Measurements from ENCODE around the gene UBTD2. TPM values are rescaled to one million over a fixed set of nuclear protein-coding genes. Genes with fewer than 3 reads are reported as not detected.

The UBTD2 gene
- total RNA-seq, 5 donors from 2014 or later (not counting 1 experiment from before 2014, with no cell fraction given), result 3.2 to 7.7 (median 5.4) TPM

- CTCF ChIA-PET, result no interaction called here
- Mint-ChIP-seq H3K4me3 (no peak overlapping the region), H3K4me1 (peaks cover 17 to 18% (median 17%) of the 10 kb centered on the region in 3 donors), H3K27ac (no peak overlapping the region), H3K36me3 (peaks cover 17% of the 10 kb centered on the region), H3K9me3 (no peaks in the 10 kb centered on the region), H3K27me3 (no peaks in the 10 kb centered on the region)
- H3K36me3 ChIP-seq (ENCODE audit: control insufficient read depth in 2 of 2, extremely low read depth in 1 of 2, insufficient read depth in 1 of 2, low read length in 1 of 2), result no peaks in the 10 kb centered on the region
- no peak overlapping the region for H3K4me3 ChIP-seq (ENCODE audit: control insufficient read depth in 1 of 2, extremely low read depth in 1 of 2, low read length in 1 of 2)
- DNase-seq (no peak), ATAC-seq (replicated peaks in 1 of 4) (no peak)
- no peaks in the 10 kb centered on the region for H3K9me3 ChIP-seq
- WGBS (ENCODE audit: insufficient coverage), result 85% methylated on average over 4 of the region's 4 CpGs
- H3K27me3 ChIP-seq (replicated peaks in 1 of 2; ENCODE audit: control insufficient read depth in 2 of 2, extremely low read depth in 1 of 2, insufficient read depth in 2 of 2, low read length in 1 of 2), result no peaks in the 10 kb centered on the region
- no peak overlapping the region for H3K27ac ChIP-seq (ENCODE audit: low read length)
- no peaks in the 10 kb centered on the region for H3K4me1 ChIP-seq (ENCODE audit: control insufficient read depth in 1 of 2, extremely low read depth in 1 of 2, insufficient read depth in 2 of 2, low read length in 2 of 2)
- POLR2A ChIA-PET, result no interaction called here
Observed at GRCh38 chr5:172264815-172265395, 18.7 kb downstream of the UBTD2 start.

DNA sequence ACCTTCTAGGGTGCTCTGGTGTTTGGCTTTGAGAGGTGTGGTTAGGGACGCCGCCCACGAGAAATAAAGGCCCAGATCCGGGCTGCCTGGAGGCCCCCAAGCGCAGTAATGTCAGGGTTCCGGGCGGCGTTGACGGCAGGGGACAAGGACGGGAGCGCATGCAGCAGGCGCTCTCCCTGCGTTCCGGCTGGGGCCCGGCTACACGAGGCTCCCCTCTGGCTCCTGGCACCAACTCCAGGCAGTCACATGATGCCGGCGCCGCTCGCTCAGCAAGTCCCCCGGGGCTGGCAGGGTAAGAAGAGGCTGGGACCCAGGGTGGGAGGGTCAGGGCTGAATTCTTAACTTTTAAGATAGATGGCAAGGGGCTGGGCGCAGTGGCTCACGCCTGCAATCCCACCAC lies 28.1 kb downstream of the UBTD2 start:
- H3K27me3 ChIP-seq (replicated peaks in 1 of 2; ENCODE audit: control insufficient read depth in 2 of 2, extremely low read depth in 1 of 2, insufficient read depth in 2 of 2, low read length in 1 of 2), result no peaks in the 10 kb centered on the region
- POLR2A ChIA-PET, result no interaction called here
- H3K27me3 Mint-ChIP-seq, result no peaks in the 10 kb centered on the region
- H3K27ac Mint-ChIP-seq, result no peak overlapping the region
- H3K27ac ChIP-seq (ENCODE audit: low read length), result no peak overlapping the region
- peaks cover under 1% of the 10 kb centered on the region for H3K9me3 ChIP-seq
- H3K9me3 Mint-ChIP-seq, result peaks cover 19 to 22% (median 19%) of the 10 kb centered on the region in 3 donors
- 97% methylated on average over 16 of the region's 23 CpGs for WGBS (ENCODE audit: insufficient coverage)
- H3K36me3 Mint-ChIP-seq, result peaks cover 41% of the 10 kb centered on the region
- H3K36me3 ChIP-seq (ENCODE audit: control insufficient read depth in 2 of 2, extremely low read depth in 1 of 2, insufficient read depth in 1 of 2, low read length in 1 of 2), result peaks cover 0 to 5% of the 10 kb centered on the region in 2 donors
- H3K4me1 ChIP-seq (ENCODE audit: control insufficient read depth in 1 of 2, extremely low read depth in 1 of 2, insufficient read depth in 2 of 2, low read length in 2 of 2), result no peaks in the 10 kb centered on the region
- H3K4me3 ChIP-seq (ENCODE audit: control insufficient read depth in 1 of 2, extremely low read depth in 1 of 2, low read length in 1 of 2), result no peak overlapping the region
- CTCF ChIA-PET, result no interaction called here
- DNase-seq, result no peak
- H3K4me1 Mint-ChIP-seq, result no peaks in the 10 kb centered on the region
- H3K4me3 Mint-ChIP-seq, result no peak overlapping the region
- ATAC-seq (replicated peaks in 1 of 4), result no peak

GRCh38 chr5:172252501-172252900 lies 31.1 kb downstream of the UBTD2 start:
- Histone ChIP-seq H3K27ac (ENCODE audit: low read length) (no peak overlapping the region), H3K27me3 (replicated peaks in 1 of 2; ENCODE audit: control insufficient read depth in 2 of 2, extremely low read depth in 1 of 2, insufficient read depth in 2 of 2, low read length in 1 of 2) (no peaks in the 10 kb centered on the region), H3K4me3 (ENCODE audit: control insufficient read depth in 1 of 2, extremely low read depth in 1 of 2, low read length in 1 of 2) (no peak overlapping the region), H3K4me1 (ENCODE audit: control insufficient read depth in 1 of 2, extremely low read depth in 1 of 2, insufficient read depth in 2 of 2, low read length in 2 of 2) (no peaks in the 10 kb centered on the region), H3K9me3 (peaks cover 4% of the 10 kb centered on the region), H3K36me3 (ENCODE audit: control insufficient read depth in 2 of 2, extremely low read depth in 1 of 2, insufficient read depth in 1 of 2, low read length in 1 of 2) (no peaks in the 10 kb centered on the region)
- no peaks in the 10 kb centered on the region for H3K4me1 Mint-ChIP-seq
- H3K4me3 Mint-ChIP-seq, result no peak overlapping the region
- WGBS (ENCODE audit: insufficient coverage), result no CpG with 5 or more reads among the region's 2 CpGs
- CTCF ChIA-PET, result interaction anchor here in 1 of 2 donors (0.6 kb wide), 1 partner anchor 687 kb away, joined by 4 read pairs; no protein-coding TSS in a partner anchor
- POLR2A ChIA-PET, result no interaction called here
- H3K27ac Mint-ChIP-seq, result no peak overlapping the region
- peaks cover 44% of the 10 kb centered on the region for H3K36me3 Mint-ChIP-seq
- peaks cover 17 to 27% (median 17%) of the 10 kb centered on the region in 3 donors for H3K9me3 Mint-ChIP-seq
- DNase-seq, result no peak
- H3K27me3 Mint-ChIP-seq, result no peaks in the 10 kb centered on the region
- ATAC-seq (replicated peaks in 1 of 4), result no peak

DNA sequence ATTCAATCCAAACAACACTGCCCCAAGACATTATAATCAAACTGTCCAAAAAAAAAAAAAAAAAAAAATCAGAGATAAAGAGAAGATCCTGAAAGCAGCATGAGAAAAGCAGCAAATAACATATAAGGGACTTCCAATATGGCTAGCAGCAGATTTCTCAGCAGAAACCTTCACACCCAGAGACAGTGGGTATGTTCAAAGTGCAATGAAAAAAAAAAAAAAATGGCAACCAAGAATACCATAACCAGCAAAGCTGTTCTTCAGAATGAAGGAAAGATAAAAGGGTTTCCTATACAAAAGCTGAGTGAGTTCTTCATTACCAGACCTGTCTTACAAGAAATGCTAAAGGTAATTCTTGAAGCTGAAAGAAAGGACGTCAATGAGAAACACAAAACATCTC lies 32.1 kb downstream of the UBTD2 start:
- Histone ChIP-seq H3K4me1 (ENCODE audit: control insufficient read depth in 1 of 2, extremely low read depth in 1 of 2, insufficient read depth in 2 of 2, low read length in 2 of 2) (no peaks in the 10 kb centered on the region), H3K27ac (ENCODE audit: low read length) (no peak overlapping the region), H3K27me3 (replicated peaks in 1 of 2; ENCODE audit: control insufficient read depth in 2 of 2, extremely low read depth in 1 of 2, insufficient read depth in 2 of 2, low read length in 1 of 2) (no peaks in the 10 kb centered on the region), H3K36me3 (ENCODE audit: control insufficient read depth in 2 of 2, extremely low read depth in 1 of 2, insufficient read depth in 1 of 2, low read length in 1 of 2) (no peaks in the 10 kb centered on the region), H3K4me3 (ENCODE audit: control insufficient read depth in 1 of 2, extremely low read depth in 1 of 2, low read length in 1 of 2) (no peak overlapping the region), H3K9me3 (peaks cover 4% of the 10 kb centered on the region)
- Mint-ChIP-seq H3K36me3 (peaks cover 40% of the 10 kb centered on the region), H3K27me3 (no peaks in the 10 kb centered on the region), H3K9me3 (peaks cover 11 to 27% (median 17%) of the 10 kb centered on the region in 3 donors), H3K27ac (no peak overlapping the region), H3K4me3 (no peak overlapping the region), H3K4me1 (peaks cover 0 to 8% (median 0%) of the 10 kb centered on the region in 3 donors)
- ATAC-seq (replicated peaks in 1 of 4) (no peak), DNase-seq (no peak)
- ChIA-PET POLR2A (no interaction called here), CTCF (no interaction called here)
- WGBS (ENCODE audit: insufficient coverage), result no CpG with 5 or more reads among the region's 1 CpG

DNA sequence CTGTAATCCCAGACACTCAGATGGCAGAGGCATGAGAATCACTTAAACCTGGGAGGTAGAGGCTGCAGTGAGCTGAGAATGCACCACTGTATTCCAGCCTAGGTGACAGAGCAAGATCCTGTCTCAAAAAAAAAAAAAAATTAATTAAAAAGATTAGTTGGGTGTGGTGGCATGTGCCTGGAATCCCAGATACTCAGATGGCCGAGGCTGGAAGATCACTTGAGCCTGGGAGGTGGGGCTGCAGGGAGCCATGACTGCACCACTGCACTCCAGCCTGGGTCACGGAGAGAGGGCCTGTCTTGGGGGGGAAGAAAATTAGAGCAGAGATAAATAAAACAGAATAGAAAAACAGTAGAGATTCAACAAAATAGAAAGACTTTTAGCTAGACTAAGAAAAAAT lies 34.9 kb downstream of the UBTD2 start:
- Histone ChIP-seq H3K9me3 (peaks cover 4% of the 10 kb centered on the region), H3K27me3 (replicated peaks in 1 of 2; ENCODE audit: control insufficient read depth in 2 of 2, extremely low read depth in 1 of 2, insufficient read depth in 2 of 2, low read length in 1 of 2) (no peaks in the 10 kb centered on the region), H3K27ac (ENCODE audit: low read length) (no peak overlapping the region), H3K4me3 (ENCODE audit: control insufficient read depth in 1 of 2, extremely low read depth in 1 of 2, low read length in 1 of 2) (no peak overlapping the region), H3K4me1 (ENCODE audit: control insufficient read depth in 1 of 2, extremely low read depth in 1 of 2, insufficient read depth in 2 of 2, low read length in 2 of 2) (no peaks in the 10 kb centered on the region), H3K36me3 (ENCODE audit: control insufficient read depth in 2 of 2, extremely low read depth in 1 of 2, insufficient read depth in 1 of 2, low read length in 1 of 2) (no peaks in the 10 kb centered on the region)
- Mint-ChIP-seq H3K27ac (no peak overlapping the region), H3K9me3 (peaks cover 11 to 25% (median 17%) of the 10 kb centered on the region in 3 donors), H3K4me3 (no peak overlapping the region), H3K36me3 (peaks cover 33% of the 10 kb centered on the region), H3K27me3 (no peaks in the 10 kb centered on the region), H3K4me1 (peaks cover 0 to 8% (median 2%) of the 10 kb centered on the region in 3 donors)
- ChIA-PET CTCF (interaction anchor here in 1 of 2 donors (0.6 kb wide), 1 partner anchor 497 kb away, joined by 3 read pairs; no protein-coding TSS in a partner anchor), POLR2A (no interaction called here)
- 100% methylated on average over 1 of the region's 2 CpGs for WGBS (ENCODE audit: insufficient coverage)
- ATAC-seq (replicated peaks in 1 of 4) (no peak), DNase-seq (no peak)

DNA sequence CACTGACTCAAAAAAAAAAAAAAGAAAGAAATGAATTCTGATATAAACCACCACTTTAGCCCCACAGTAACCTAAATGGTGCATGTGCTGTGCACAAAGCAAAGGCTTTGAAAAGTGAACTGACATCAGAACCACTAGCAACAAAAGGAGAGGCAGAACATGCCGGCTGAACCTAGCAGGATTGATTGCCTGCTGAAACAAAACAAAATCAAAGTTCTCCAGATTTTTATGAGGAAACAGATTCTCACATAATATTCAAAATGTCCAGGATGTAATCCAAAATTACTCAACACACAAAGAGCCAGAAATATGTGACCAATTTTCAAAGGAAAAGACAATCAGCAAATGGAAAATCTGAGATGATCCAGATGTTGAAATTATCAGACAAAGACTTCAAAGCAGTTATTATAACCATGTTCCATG lies 37.9 kb downstream of the UBTD2 start:
- ChIA-PET POLR2A (no interaction called here), CTCF (no interaction called here)
- no peak overlapping the region for H3K27ac Mint-ChIP-seq

More for the DNA sequence above, 37.9 kb downstream of the UBTD2 start:
- Histone ChIP-seq H3K4me3 (ENCODE audit: control insufficient read depth in 1 of 2, extremely low read depth in 1 of 2, low read length in 1 of 2) (no peak overlapping the region), H3K36me3 (ENCODE audit: control insufficient read depth in 2 of 2, extremely low read depth in 1 of 2, insufficient read depth in 1 of 2, low read length in 1 of 2) (no peaks in the 10 kb centered on the region), H3K27me3 (replicated peaks in 1 of 2; ENCODE audit: control insufficient read depth in 2 of 2, extremely low read depth in 1 of 2, insufficient read depth in 2 of 2, low read length in 1 of 2) (no peaks in the 10 kb centered on the region), H3K9me3 (peaks cover 4% of the 10 kb centered on the region), H3K27ac (ENCODE audit: low read length) (no peak overlapping the region), H3K4me1 (ENCODE audit: control insufficient read depth in 1 of 2, extremely low read depth in 1 of 2, insufficient read depth in 2 of 2, low read length in 2 of 2) (no peaks in the 10 kb centered on the region)
- peaks cover 0 to 8% (median 4%) of the 10 kb centered on the region in 3 donors for H3K4me1 Mint-ChIP-seq
- DNase-seq (no peak), ATAC-seq (replicated peaks in 1 of 4) (no peak)
- peaks cover 0 to 5% (median 4%) of the 10 kb centered on the region in 3 donors for H3K9me3 Mint-ChIP-seq
- H3K27me3 Mint-ChIP-seq, result no peaks in the 10 kb centered on the region
- peaks cover 28% of the 10 kb centered on the region for H3K36me3 Mint-ChIP-seq
- no CpG with 5 or more reads among the region's 1 CpG for WGBS (ENCODE audit: insufficient coverage)
- H3K4me3 Mint-ChIP-seq, result no peak overlapping the region

Data from T-cell (primary cell).